A673 (cell line): ENCODE measurements around the gene RND3.

Experiments used
- CTCF ChIP-seq: fragments of 300-800, 200-600 bp; sonication (generic); conservative IDR thresholded peaks from 2 replicates; pipeline ENCODE4 v1.5.1; 2017; ENCODE audit warnings: low read depth, mild to moderate bottlenecking, antibody characterized with exemption, low read length, moderate library complexity, mixed read lengths
- EZH2 ChIP-seq: fragments of 200-600 bp; sonication (generic); IDR thresholded peaks from 2 replicates; pipeline ENCODE4 v1.6.1; 2017; ENCODE audit warnings: borderline replicate concordance, low read depth, mild to moderate bottlenecking, mixed read lengths, antibody characterized with exemption, low read length; ENCODE audit not compliant: poor library complexity, severe bottlenecking

DNA sequence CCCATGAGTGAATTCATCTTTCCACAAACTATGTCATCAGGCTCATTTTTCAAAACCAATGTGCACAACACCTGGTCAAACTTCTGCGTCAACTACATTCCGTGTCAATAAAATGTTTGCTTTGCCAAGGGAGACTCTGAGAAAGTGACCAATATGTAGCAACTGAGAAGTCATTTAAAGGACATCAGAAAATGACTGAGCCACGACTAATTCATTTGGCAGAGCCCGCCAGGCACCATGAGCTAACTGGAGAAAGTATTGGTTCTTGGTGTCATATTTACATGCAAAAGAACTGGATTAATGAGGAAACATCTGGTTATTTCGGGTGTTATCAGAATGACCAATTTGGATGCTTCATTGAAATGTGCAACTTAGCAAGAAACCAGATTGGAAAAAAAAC, 7.2 kb downstream of the RND3 start:
- TF ChIP-seq CTCF (no peak), EZH2 (no peak)
